PC-3 (cell line): Measurements from ENCODE around the gene CAMK1D. TPM values are rescaled to one million over a fixed set of nuclear protein-coding genes. Genes with fewer than 3 reads are reported as not detected.

ENCODE experiments used
- ATAC-seq: fragments of 200-7000 bp; cut with Tn5 transposase; 2 replicates; pipeline ENCODE4 v1.9.1; 2020; ENCODE audit warnings: mild to moderate bottlenecking, moderate library complexity
- BruUV-seq: library from RNA; stranded (reverse); fragments of 400-500 nt; replicated peaks from 2 replicates; lab custom pipeline; 2021; lab: Mats Ljungman, UMichigan
- CTCF ChIA-PET: fragments of 300-600 bp; sonication (Branson Sonifier 250); formaldehyde crosslinking; loops from one replicate; lab custom pipeline; 2022; ENCODE audit warnings: antibody characterized with exemption; lab: Charles Lee
- POLR2A ChIA-PET: fragments of 300-600 bp; sonication (Branson Sonifier 250); formaldehyde crosslinking; loops from one replicate; lab custom pipeline; 2022; ENCODE audit warnings: antibody characterized with exemption; ENCODE audit not compliant: unreplicated experiment; lab: Charles Lee
- DNase-seq: peaks from one replicate; pipeline ENCODE4 v3.0.0-alpha.2; 2015
- H2AFZ ChIP-seq: fragments of 300-600 bp; sonication (generic); 2 replicates; pipeline ENCODE4 v1.6.0; 2016; ENCODE audit warnings: antibody characterized with exemption, low read length
- H3F3A ChIP-seq: fragments of 300-600 bp; sonication (generic); one replicate; pipeline ENCODE4 v1.6.0; 2017; ENCODE audit warnings: antibody characterized with exemption, low read length, control low read depth, mild to moderate bottlenecking; ENCODE audit not compliant: unreplicated experiment
- H3K27ac ChIP-seq: fragments of 300-600 bp; sonication (generic); 2 replicates; pipeline ENCODE4 v1.5.1; 2016; ENCODE audit warnings: mild to moderate bottlenecking, low read length
- H3K27me3 ChIP-seq: fragments of 300-600 bp; sonication (generic); 2 replicates; pipeline ENCODE4 v1.6.1; 2016; ENCODE audit warnings: low read length, mixed read lengths
- H3K36me3 ChIP-seq: fragments of 300-600 bp; sonication (generic); 2 replicates; pipeline ENCODE4 v1.6.1; 2016; ENCODE audit warnings: low read depth, mixed run types, low read length, mixed read lengths
- H3K4me1 ChIP-seq: fragments of 300-600 bp; sonication (generic); 2 replicates; pipeline ENCODE4 v1.5.1; 2016; ENCODE audit warnings: low read length; ENCODE audit not compliant: insufficient read depth
- H3K4me2 ChIP-seq: fragments of 300-600 bp; sonication (generic); 2 replicates; pipeline ENCODE4 v1.6.0; 2016; ENCODE audit warnings: low read length
- H3K4me3 ChIP-seq: fragments of 300-600 bp; sonication (generic); 2 replicates; pipeline ENCODE4 v1.5.1; 2016; ENCODE audit warnings: mild to moderate bottlenecking, low read length, mixed read lengths
- H3K79me2 ChIP-seq: fragments of 300-600 bp; sonication (generic); 2 replicates; pipeline ENCODE4 v1.6.1; 2017; ENCODE audit warnings: low read length, mixed read lengths
- H3K9ac ChIP-seq: fragments of 300-600 bp; sonication (generic); 2 replicates; pipeline ENCODE4 v1.6.0; 2016; ENCODE audit warnings: mild to moderate bottlenecking, low read length
- H3K9me2 ChIP-seq: fragments of 300-600 bp; sonication (generic); replicated peaks from 2 replicates; pipeline ENCODE4 v1.6.1; 2016; ENCODE audit warnings: mixed run types, low read length, mixed read lengths
- H3K9me3 ChIP-seq: fragments of 300-600 bp; sonication (generic); 2 replicates; pipeline ENCODE4 v1.6.1; 2016; ENCODE audit warnings: low read length, mixed read lengths
- H4K20me1 ChIP-seq: fragments of 300-600 bp; sonication (generic); 2 replicates; pipeline ENCODE4 v1.6.1; 2016; ENCODE audit warnings: low read length, mixed read lengths
- EZH2 ChIP-seq: fragments of 300-600 bp; sonication (generic); IDR thresholded peaks from one replicate; pipeline ENCODE4 v1.6.1; 2017; ENCODE audit warnings: antibody characterized with exemption, mild to moderate bottlenecking, low read length; ENCODE audit not compliant: unreplicated experiment
- EZH2phosphoT487 ChIP-seq: fragments of 300-600 bp; sonication (generic); IDR thresholded peaks from 2 replicates; pipeline ENCODE4 v1.6.1; 2018; ENCODE audit warnings: mild to moderate bottlenecking, antibody characterized with exemption, low read length, borderline replicate concordance
- intact Hi-C: fragments of 100-400 bp; cut with micrococcal nuclease; formaldehyde crosslinking; loops from 2 replicates; pipeline ENCODE4 v1.9.0; 2023
- total RNA-seq: library from RNA; depleted of rRNA; stranded (reverse); fragments of >200 nt; gene quantifications from 2 replicates; pipeline ENCODE4 v1.2.3, GENCODE V29; 2014
- TF ChIP-seq, protein P1 (sequence below): fragments of 300-600 bp; sonication (generic); conservative IDR thresholded peaks from 2 replicates; pipeline ENCODE4 v1.5.1; 2017; ENCODE audit warnings: antibody characterized with exemption, low read depth, mild to moderate bottlenecking, low read length

Gene CAMK1D
- total RNA-seq, 1 experiment from 2014 or later, result 1.3 TPM

DNA sequence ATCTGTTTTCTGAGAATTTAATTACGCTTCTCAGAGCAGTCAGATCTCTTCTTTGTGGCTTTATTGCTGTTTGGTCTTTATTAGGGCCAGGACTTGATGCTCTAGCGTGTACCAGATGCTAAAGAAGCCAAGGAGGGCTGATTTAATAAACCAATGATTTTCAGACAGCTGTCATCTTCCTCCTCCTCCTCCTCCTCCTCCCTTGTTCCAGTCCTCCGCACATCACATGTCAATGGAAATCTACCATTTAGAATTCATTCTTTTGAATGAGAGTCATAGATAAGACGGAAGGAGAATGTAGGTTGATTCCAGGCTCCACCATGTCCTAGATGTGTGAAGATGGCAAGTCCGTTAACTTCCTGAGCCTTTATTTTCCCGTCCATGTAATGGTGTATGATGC, 156.3 kb downstream of the CAMK1D start:
- CTCF ChIA-PET, result no interaction called here
- no peak for TF ChIP-seq EZH2
- no peak for TF ChIP-seq EZH2phosphoT487
- TF ChIP-seq, protein P1, sequence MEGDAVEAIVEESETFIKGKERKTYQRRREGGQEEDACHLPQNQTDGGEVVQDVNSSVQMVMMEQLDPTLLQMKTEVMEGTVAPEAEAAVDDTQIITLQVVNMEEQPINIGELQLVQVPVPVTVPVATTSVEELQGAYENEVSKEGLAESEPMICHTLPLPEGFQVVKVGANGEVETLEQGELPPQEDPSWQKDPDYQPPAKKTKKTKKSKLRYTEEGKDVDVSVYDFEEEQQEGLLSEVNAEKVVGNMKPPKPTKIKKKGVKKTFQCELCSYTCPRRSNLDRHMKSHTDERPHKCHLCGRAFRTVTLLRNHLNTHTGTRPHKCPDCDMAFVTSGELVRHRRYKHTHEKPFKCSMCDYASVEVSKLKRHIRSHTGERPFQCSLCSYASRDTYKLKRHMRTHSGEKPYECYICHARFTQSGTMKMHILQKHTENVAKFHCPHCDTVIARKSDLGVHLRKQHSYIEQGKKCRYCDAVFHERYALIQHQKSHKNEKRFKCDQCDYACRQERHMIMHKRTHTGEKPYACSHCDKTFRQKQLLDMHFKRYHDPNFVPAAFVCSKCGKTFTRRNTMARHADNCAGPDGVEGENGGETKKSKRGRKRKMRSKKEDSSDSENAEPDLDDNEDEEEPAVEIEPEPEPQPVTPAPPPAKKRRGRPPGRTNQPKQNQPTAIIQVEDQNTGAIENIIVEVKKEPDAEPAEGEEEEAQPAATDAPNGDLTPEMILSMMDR, result no peak
- no peak overlapping the region for H3K27ac ChIP-seq
- H3K4me1 ChIP-seq, result no peaks in the 10 kb centered on the region
- H2AFZ ChIP-seq, result no peak overlapping the region
- no peak overlapping the region for H3K9ac ChIP-seq
- H3K27me3 ChIP-seq, result no peaks in the 10 kb centered on the region
- no peak overlapping the region for H3K4me3 ChIP-seq
- intact Hi-C loops, result no loop called here
- POLR2A ChIA-PET, result no interaction called here
- ATAC-seq, result no peak
- no peak for DNase-seq
- no peaks in the 10 kb centered on the region for H3K9me3 ChIP-seq
- no TSS peak for BruUV-seq
- H3F3A ChIP-seq, result no peaks in the 10 kb centered on the region
- H3K9me2 ChIP-seq, result no peaks in the 10 kb centered on the region
- H3K4me2 ChIP-seq, result no peak overlapping the region
- H3K36me3 ChIP-seq, result no peaks in the 10 kb centered on the region
- H4K20me1 ChIP-seq, result no peaks in the 10 kb centered on the region
- H3K79me2 ChIP-seq, result no peaks in the 10 kb centered on the region

DNA sequence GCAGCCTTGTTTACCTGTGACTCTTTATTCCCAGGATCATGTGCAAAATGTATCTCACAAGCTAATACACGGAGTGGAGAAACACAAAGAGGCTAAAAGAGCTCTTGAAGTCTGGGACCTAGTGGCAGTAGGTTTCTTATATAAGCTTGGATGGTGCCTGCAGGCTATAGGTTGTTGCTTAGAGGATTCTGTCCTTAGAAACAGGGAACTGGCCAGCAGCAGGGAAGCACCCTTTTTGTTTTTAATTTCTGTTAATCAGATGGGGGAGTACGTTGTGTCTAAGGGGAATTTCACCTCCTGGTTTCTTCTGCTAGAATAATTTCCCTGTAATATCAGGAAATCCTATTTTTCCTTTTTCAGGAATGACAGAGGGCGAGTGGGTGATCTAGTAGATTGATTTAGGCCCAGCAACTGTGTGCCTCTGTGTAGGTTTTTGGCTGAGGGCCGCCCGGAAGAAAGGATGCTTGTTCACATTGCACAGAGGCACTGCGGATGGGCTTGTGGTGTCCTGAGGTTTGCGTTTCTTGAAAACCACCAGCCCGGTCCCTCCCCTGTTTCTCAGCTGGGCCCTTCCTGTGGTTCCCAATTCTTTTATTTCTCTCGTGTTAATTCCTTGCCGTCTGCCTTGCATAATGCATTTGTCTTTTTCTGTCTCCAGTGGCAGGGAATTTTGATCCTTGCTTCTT, 158.0 kb downstream of the CAMK1D start:
- Histone ChIP-seq H4K20me1 (no peaks in the 10 kb centered on the region), H3K27me3 (no peaks in the 10 kb centered on the region), H3K36me3 (no peaks in the 10 kb centered on the region), H3F3A (no peaks in the 10 kb centered on the region), H3K9me2 (no peaks in the 10 kb centered on the region), H3K9me3 (no peaks in the 10 kb centered on the region), H3K9ac (no peak overlapping the region), H3K4me1 (no peaks in the 10 kb centered on the region), H3K79me2 (no peaks in the 10 kb centered on the region), H3K4me2 (no peak overlapping the region), H2AFZ (no peak overlapping the region), H3K4me3 (no peak overlapping the region), H3K27ac (no peak overlapping the region)
- intact Hi-C loops, result no loop called here
- ChIA-PET CTCF (no interaction called here), POLR2A (no interaction called here)
- BruUV-seq, result no TSS peak
- ATAC-seq (no peak), DNase-seq (no peak)
- TF ChIP-seq, protein P1, result no peak
- no peak for TF ChIP-seq EZH2
- TF ChIP-seq EZH2phosphoT487, result no peak

DNA sequence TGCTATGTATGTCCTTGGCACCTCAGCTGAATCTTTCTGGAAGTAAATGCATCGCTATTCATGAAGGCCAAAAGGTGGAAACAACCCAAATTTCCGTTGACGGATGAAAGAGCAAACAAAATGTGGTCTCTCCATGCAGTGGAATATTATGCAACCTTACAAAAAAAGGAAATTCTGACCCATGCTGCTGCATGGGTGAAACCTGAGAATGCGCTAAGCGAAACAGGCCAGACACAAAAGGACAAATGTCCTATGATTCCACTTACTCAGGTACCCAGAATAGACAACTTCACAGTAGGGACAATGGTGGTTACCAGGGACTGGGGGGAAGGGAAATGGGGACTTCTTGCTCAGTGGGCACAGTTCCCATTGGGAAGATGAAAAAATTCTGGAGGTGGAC, 158.8 kb downstream of the CAMK1D start:
- Histone ChIP-seq H3F3A (no peaks in the 10 kb centered on the region), H3K9me2 (no peaks in the 10 kb centered on the region), H3K9ac (no peak overlapping the region), H3K9me3 (no peaks in the 10 kb centered on the region), H3K27ac (no peak overlapping the region), H3K4me3 (no peak overlapping the region), H3K4me2 (no peak overlapping the region), H3K4me1 (no peaks in the 10 kb centered on the region), H2AFZ (no peak overlapping the region), H3K36me3 (no peaks in the 10 kb centered on the region), H3K79me2 (no peaks in the 10 kb centered on the region), H4K20me1 (no peaks in the 10 kb centered on the region), H3K27me3 (no peaks in the 10 kb centered on the region)
- no TSS peak for BruUV-seq
- CTCF ChIA-PET, result no interaction called here
- DNase-seq (no peak), ATAC-seq (no peak)
- no peak for TF ChIP-seq EZH2
- no peak for TF ChIP-seq EZH2phosphoT487
- TF ChIP-seq, protein P1, result no peak
- POLR2A ChIA-PET, result no interaction called here
- intact Hi-C loops, result no loop called here
